CD14-positive monocyte (primary cell): ENCODE measurements around the gene NME9. TPM values are rescaled to one million over a fixed set of nuclear protein-coding genes. Genes with fewer than 3 reads are reported as not detected.

Source experiments
- DNase-seq, 3 donors: peaks; one replicate each; pipeline ENCODE4 v3.0.0-alpha.2; 2011 to 2022
- H2AFZ ChIP-seq: 2 replicates; pipeline ENCODE4 v1.6.0; 2012; ENCODE audit warnings: mild to moderate bottlenecking, low read depth, low read length, inconsistent platforms; ENCODE audit not compliant: insufficient read depth, poor library complexity, severe bottlenecking
- H3K27ac ChIP-seq, 2 donors: 1 replicate in 1 of 2; 2 replicates in 1 of 2; pipeline ENCODE4 v1.5.1; 2012 to 2013; ENCODE audit warnings: low read length in 2 of 2, control low read depth in 1 of 2, inconsistent platforms in 1 of 2, low read depth in 1 of 2, mild to moderate bottlenecking in 1 of 2
- H3K27me3 ChIP-seq, 2 donors: one replicate each; pipeline versions ENCODE4 v1.6.0 to v1.6.1; 2011 to 2013; ENCODE audit warnings: low read length in 2 of 2; ENCODE audit not compliant: control insufficient read depth in 2 of 2, insufficient read depth in 2 of 2
- H3K36me3 ChIP-seq, 2 donors: replicated peaks in 1 of 2; 1 replicate in 1 of 2; 2 replicates in 1 of 2; pipeline versions ENCODE4 v1.5.1 to v1.6.1; 2012 to 2013; ENCODE audit warnings: low read length in 2 of 2, control low read depth in 1 of 2, inconsistent platforms in 1 of 2, mild to moderate bottlenecking in 1 of 2; ENCODE audit not compliant: insufficient read depth in 2 of 2, control insufficient read depth in 1 of 2
- H3K4me1 ChIP-seq, 2 donors: 1 replicate in 1 of 2; 2 replicates in 1 of 2; pipeline versions ENCODE4 v1.5.1 to v1.6.1; 2012 to 2013; ENCODE audit warnings: low read length in 2 of 2, control low read depth in 1 of 2, inconsistent platforms in 1 of 2, mild to moderate bottlenecking in 1 of 2, moderate library complexity in 1 of 2; ENCODE audit not compliant: insufficient read depth in 2 of 2, control insufficient read depth in 1 of 2
- H3K4me2 ChIP-seq: replicated peaks from 2 replicates; pipeline ENCODE3; 2012; ENCODE audit warnings: low read length, moderate library complexity, mild to moderate bottlenecking; ENCODE audit not compliant: poor library complexity, severe bottlenecking; ENCODE audit errors: extremely low read depth
- H3K4me3 ChIP-seq, 3 experiments: fragments of 200-600 bp in 1 of 3; sonication (generic) in 1 of 3; replicated peaks in 1 of 3; 1 replicate in 2 of 3; 2 replicates in 1 of 3; pipeline ENCODE4 v1.5.1; 2011 to 2013; ENCODE audit warnings: low read length in 3 of 3, mild to moderate bottlenecking in 3 of 3, control low read depth in 2 of 3, low read depth in 2 of 3, inconsistent platforms in 1 of 3, moderate library complexity in 1 of 3
- H3K79me2 ChIP-seq: 2 replicates; pipeline ENCODE4 v1.6.0; 2012; ENCODE audit warnings: mild to moderate bottlenecking, control low read depth, inconsistent platforms, low read length, moderate library complexity; ENCODE audit not compliant: insufficient read depth
- H3K9ac ChIP-seq: 2 replicates; pipeline ENCODE4 v1.6.0; 2017; ENCODE audit warnings: low read length, mild to moderate bottlenecking; ENCODE audit not compliant: insufficient read depth, poor library complexity, severe bottlenecking
- H3K9me3 ChIP-seq, 2 donors: replicated peaks in 1 of 2; 1 replicate in 1 of 2; 2 replicates in 1 of 2; pipeline versions ENCODE4 v1.5.1 to v1.6.1; 2012 to 2013; ENCODE audit warnings: low read length in 2 of 2, control low read depth in 1 of 2; ENCODE audit not compliant: control insufficient read depth in 1 of 2, insufficient read depth in 1 of 2
- H4K20me1 ChIP-seq: 2 replicates; pipeline ENCODE4 v1.6.0; 2012; ENCODE audit warnings: mild to moderate bottlenecking, low read length, control low read depth, moderate library complexity; ENCODE audit not compliant: insufficient read depth
- H3K27ac Mint-ChIP-seq, 7 donors: one replicate each; pipeline ENCODE4 v1.8.0; 2020; ENCODE audit warnings: mild to moderate bottlenecking in 7 of 7, mixed read lengths in 7 of 7, moderate library complexity in 6 of 7, inconsistent platforms in 2 of 7
- H3K27me3 Mint-ChIP-seq, 3 donors: one replicate each; pipeline ENCODE4 v1.8.0; 2021 to 2022; ENCODE audit warnings: low read depth in 3 of 3, mild to moderate bottlenecking in 3 of 3, mixed read lengths in 3 of 3, moderate library complexity in 3 of 3, inconsistent platforms in 1 of 3
- H3K36me3 Mint-ChIP-seq, 2 donors: one replicate each; pipeline ENCODE4 v1.8.0; 2020; ENCODE audit warnings: mixed read lengths in 2 of 2, inconsistent platforms in 1 of 2, mild to moderate bottlenecking in 1 of 2
- H3K4me1 Mint-ChIP-seq: one replicate; pipeline ENCODE4 v1.8.0; 2020; ENCODE audit warnings: mild to moderate bottlenecking, mixed read lengths
- H3K4me3 Mint-ChIP-seq, 2 donors: one replicate each; pipeline ENCODE4 v1.8.0; 2020; ENCODE audit warnings: mild to moderate bottlenecking in 2 of 2, mixed read lengths in 2 of 2, moderate library complexity in 1 of 2
- H3K9me3 Mint-ChIP-seq, 7 donors: one replicate each; pipeline ENCODE4 v1.8.0; 2020 to 2022; ENCODE audit warnings: mixed read lengths in 7 of 7, mild to moderate bottlenecking in 6 of 7, moderate library complexity in 6 of 7, inconsistent platforms in 2 of 7
- WGBS: methylation state at CpG from one replicate; pipeline ENCODE4 v1.1.5; 2013; ENCODE audit warnings: missing lambda C conversion rate; ENCODE audit not compliant: insufficient coverage; 5-methylcytosine and 5-hydroxymethylcytosine counted together
- intact Hi-C, 2 donors: fragments of 100-400 bp; cut with micrococcal nuclease; formaldehyde crosslinking; loops; one replicate each; pipeline versions ENCODE4 v1.15.0 to v1.15.1; 2023
- polyA plus RNA-seq, 3 donors: library from polyadenylated mRNA; depleted of rRNA in 1 of 3; unstranded in 2 of 3; stranded (reverse) in 1 of 3; fragments of 300-500 nt in 2 of 3; fragments of >200 nt in 1 of 3; fragmentation: Illumina TruSeq in 2 of 3; gene quantifications; 1 replicate in 2 of 3; 2 replicates in 1 of 3; pipeline ENCODE4 v1.2.3, GENCODE V29; 2012 to 2021
- TF ChIP-seq, protein P1 (sequence below): fragments of 200-600 bp; IDR thresholded peaks from one replicate; pipeline ENCODE4 v1.8.0; 2022; ENCODE audit warnings: antibody characterized with exemption, mild to moderate bottlenecking

The NME9 gene
- polyA plus RNA-seq, 3 donors: 0.04 TPM; not detected in 2

- H3K9me3 ChIP-seq: no peaks in the 10 kb centered on the region
- H3K27ac Mint-ChIP-seq: no peak overlapping the region
- TF ChIP-seq, protein P1, sequence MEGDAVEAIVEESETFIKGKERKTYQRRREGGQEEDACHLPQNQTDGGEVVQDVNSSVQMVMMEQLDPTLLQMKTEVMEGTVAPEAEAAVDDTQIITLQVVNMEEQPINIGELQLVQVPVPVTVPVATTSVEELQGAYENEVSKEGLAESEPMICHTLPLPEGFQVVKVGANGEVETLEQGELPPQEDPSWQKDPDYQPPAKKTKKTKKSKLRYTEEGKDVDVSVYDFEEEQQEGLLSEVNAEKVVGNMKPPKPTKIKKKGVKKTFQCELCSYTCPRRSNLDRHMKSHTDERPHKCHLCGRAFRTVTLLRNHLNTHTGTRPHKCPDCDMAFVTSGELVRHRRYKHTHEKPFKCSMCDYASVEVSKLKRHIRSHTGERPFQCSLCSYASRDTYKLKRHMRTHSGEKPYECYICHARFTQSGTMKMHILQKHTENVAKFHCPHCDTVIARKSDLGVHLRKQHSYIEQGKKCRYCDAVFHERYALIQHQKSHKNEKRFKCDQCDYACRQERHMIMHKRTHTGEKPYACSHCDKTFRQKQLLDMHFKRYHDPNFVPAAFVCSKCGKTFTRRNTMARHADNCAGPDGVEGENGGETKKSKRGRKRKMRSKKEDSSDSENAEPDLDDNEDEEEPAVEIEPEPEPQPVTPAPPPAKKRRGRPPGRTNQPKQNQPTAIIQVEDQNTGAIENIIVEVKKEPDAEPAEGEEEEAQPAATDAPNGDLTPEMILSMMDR: no peak
- peaks cover 0 to 5% (median 4%) of the 10 kb centered on the region in 3 donors for H3K27me3 Mint-ChIP-seq
- no peak overlapping the region for H3K4me3 ChIP-seq
- H3K4me3 Mint-ChIP-seq: no peak overlapping the region
- no peak overlapping the region for H2AFZ ChIP-seq
- DNase-seq: no peak
- H3K4me2 ChIP-seq: no peak overlapping the region
- H3K4me1 Mint-ChIP-seq: peaks cover 23% of the 10 kb centered on the region
- intact Hi-C loops: no loop called here
- no peaks in the 10 kb centered on the region for H3K27me3 ChIP-seq
- no peak overlapping the region for H3K27ac ChIP-seq
- H3K36me3 Mint-ChIP-seq: peaks cover 6 to 14% of the 10 kb centered on the region in 2 donors
- no CpG with 5 or more reads among the region's 2 CpGs for WGBS
- H3K79me2 ChIP-seq: no peaks in the 10 kb centered on the region
- H3K9ac ChIP-seq: no peak overlapping the region
- no peaks in the 10 kb centered on the region for H3K36me3 ChIP-seq
- peaks cover 0 to 7% (median 4%) of the 10 kb centered on the region in 7 donors for H3K9me3 Mint-ChIP-seq
- H3K4me1 ChIP-seq: peaks cover 19 to 22% of the 10 kb centered on the region in 2 donors
- no peaks in the 10 kb centered on the region for H4K20me1 ChIP-seq
Measured at GRCh38 chr3:138374573-138375134, 45.0 kb upstream of the NME9 start.

- H3K9ac ChIP-seq: no peak overlapping the region
- no peak for DNase-seq
- peaks cover 31% of the 10 kb centered on the region for H3K4me1 Mint-ChIP-seq
- H3K4me3 ChIP-seq: no peak overlapping the region
- TF ChIP-seq, protein P1: no peak
- intact Hi-C loops: no loop called here
- no peak overlapping the region for H2AFZ ChIP-seq
- no peak overlapping the region for H3K27ac ChIP-seq
- no CpG with 5 or more reads among the region's 5 CpGs for WGBS
- no peaks in the 10 kb centered on the region for H3K36me3 ChIP-seq
- H3K9me3 Mint-ChIP-seq: peaks cover 0 to 7% (median 4%) of the 10 kb centered on the region in 7 donors
- H3K9me3 ChIP-seq: no peaks in the 10 kb centered on the region
- H3K27ac Mint-ChIP-seq: no peak overlapping the region
- peaks cover 0 to 5% (median 4%) of the 10 kb centered on the region in 3 donors for H3K27me3 Mint-ChIP-seq
- H4K20me1 ChIP-seq: no peaks in the 10 kb centered on the region
- H3K79me2 ChIP-seq: no peaks in the 10 kb centered on the region
- no peak overlapping the region for H3K4me3 Mint-ChIP-seq
- peaks cover 6 to 15% of the 10 kb centered on the region in 2 donors for H3K36me3 Mint-ChIP-seq
- no peaks in the 10 kb centered on the region for H3K27me3 ChIP-seq
- peaks cover 24 to 29% of the 10 kb centered on the region in 2 donors for H3K4me1 ChIP-seq
- no peak overlapping the region for H3K4me2 ChIP-seq
Measured at GRCh38 chr3:138373736-138374094, 44.1 kb upstream of the NME9 start.
